Prostate gland (tissue), 2 donors: ENCODE data around the gene HTR3B.

Experiments used
- CTCF ChIP-seq, 4 experiments: fragments of 200-600 bp in 2 of 4; fragments of 450-650 bp in 2 of 4; sonication (generic) in 2 of 4; IDR thresholded peaks; 1 replicate in 3 of 4; 2 replicates in 1 of 4; pipeline ENCODE4 v1.5.1; 2016 to 2019; ENCODE audit warnings: antibody characterized with exemption in 4 of 4, mild to moderate bottlenecking in 2 of 4, moderate library complexity in 2 of 4
- POLR2A ChIP-seq: fragments of 450-650 bp; IDR thresholded peaks from one replicate; pipeline ENCODE4 v1.6.1; 2016; ENCODE audit warnings: antibody characterized with exemption, mild to moderate bottlenecking

GRCh38 chr11:113865873-113866272 lies 38.7 kb upstream of the HTR3B start:
- TF ChIP-seq CTCF (IDR thresholded peaks at IDR 0.05) = no peak
- TF ChIP-seq POLR2A = no peak
